ENCODE measurements around the gene TBL1XR1. TPM values are rescaled to one million over a fixed set of nuclear protein-coding genes. Genes with fewer than 3 reads are reported as not detected.

Gene TBL1XR1
- total RNA-seq, 1 donor from 2014 or later, result 155 TPM

DNA sequence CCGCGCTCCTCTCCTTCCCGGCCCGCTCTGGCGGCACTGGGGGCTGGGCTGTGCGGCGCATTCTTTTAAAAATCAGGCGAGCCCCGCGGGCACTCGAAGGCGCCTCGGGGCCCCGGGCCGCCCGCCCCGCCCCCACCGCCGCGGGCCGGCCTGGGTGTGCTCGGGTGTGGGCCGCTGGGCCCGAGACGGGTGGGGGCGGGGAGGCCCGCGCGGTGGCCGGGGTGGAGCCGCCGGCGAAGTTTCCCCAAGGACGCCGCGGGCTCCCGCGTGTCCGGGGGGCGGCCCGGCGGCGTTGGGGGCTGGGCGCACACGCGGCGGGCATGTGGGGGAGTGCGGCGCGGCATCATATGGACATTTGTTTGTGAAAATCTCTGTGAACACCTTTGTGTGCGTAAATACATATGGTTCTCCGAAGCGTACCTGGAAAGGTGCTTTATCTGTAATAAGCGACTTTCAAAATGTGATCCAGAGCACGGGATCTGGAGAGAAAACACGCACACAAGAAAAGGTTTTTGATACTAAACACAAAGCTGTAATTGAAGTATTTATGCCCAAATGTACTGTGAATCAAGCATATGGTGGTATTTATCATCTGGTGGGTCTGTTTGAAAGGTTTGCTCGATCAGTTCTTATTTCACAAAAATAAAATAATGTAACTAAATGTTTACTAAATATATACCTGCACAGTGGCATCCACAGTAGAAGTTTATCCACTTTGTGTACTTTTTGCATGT is 612 bp upstream of the TBL1XR1 start:
- peaks cover 12% of the 10 kb centered on the region for H3K36me3 Mint-ChIP-seq
- no peaks in the 10 kb centered on the region for H3K9me3 Mint-ChIP-seq
- H3K4me3 Mint-ChIP-seq, result peak overlapping the region; percentile 81
- H3K27me3 Mint-ChIP-seq, result no peaks in the 10 kb centered on the region
- no peak for DNase-seq (ENCODE audit: extremely low spot score, unreplicated experiment)
- TF ChIP-seq, protein P1, sequence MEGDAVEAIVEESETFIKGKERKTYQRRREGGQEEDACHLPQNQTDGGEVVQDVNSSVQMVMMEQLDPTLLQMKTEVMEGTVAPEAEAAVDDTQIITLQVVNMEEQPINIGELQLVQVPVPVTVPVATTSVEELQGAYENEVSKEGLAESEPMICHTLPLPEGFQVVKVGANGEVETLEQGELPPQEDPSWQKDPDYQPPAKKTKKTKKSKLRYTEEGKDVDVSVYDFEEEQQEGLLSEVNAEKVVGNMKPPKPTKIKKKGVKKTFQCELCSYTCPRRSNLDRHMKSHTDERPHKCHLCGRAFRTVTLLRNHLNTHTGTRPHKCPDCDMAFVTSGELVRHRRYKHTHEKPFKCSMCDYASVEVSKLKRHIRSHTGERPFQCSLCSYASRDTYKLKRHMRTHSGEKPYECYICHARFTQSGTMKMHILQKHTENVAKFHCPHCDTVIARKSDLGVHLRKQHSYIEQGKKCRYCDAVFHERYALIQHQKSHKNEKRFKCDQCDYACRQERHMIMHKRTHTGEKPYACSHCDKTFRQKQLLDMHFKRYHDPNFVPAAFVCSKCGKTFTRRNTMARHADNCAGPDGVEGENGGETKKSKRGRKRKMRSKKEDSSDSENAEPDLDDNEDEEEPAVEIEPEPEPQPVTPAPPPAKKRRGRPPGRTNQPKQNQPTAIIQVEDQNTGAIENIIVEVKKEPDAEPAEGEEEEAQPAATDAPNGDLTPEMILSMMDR (conservative IDR thresholded peaks at IDR 0.05), result no peak
- peaks cover 27% of the 10 kb centered on the region for H3K4me1 Mint-ChIP-seq (ENCODE audit: unreplicated experiment)
- H3K27ac Mint-ChIP-seq, result peak overlapping the region; percentile 85

DNA sequence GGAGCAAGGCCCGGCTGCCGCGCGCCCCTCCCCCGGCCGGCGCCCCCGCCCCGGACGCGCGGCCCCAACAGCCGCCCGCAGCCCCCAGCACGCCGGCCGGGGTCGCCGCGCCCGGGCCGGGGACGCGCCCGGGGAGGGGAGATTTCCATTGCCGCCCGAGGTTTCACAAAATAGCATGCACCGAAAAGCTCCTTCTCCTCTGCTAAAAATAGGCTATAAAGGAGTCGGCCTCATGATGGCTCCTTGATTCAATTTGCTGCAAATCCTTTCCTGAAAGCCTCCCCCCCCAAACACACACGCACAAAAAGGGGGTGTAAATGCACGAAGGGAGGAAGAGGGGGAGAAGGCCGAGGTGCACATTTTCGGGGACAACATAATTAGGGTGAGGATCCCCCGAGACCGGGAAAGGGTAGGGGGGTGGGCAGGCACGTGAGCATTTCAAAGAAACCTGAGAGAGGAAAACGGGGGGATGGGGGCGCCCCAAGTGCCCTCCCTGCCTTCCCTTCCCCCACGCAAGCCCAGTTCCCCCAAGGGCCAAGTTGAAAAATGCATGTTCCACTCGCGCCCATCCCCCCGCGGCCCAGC is 734 bp downstream of the TBL1XR1 start:
- peak; percentile 70 for DNase-seq (ENCODE audit: extremely low spot score, unreplicated experiment)
- no peaks in the 10 kb centered on the region for H3K27me3 Mint-ChIP-seq
- peak overlapping the region; percentile 94 for H3K27ac Mint-ChIP-seq

DNA sequence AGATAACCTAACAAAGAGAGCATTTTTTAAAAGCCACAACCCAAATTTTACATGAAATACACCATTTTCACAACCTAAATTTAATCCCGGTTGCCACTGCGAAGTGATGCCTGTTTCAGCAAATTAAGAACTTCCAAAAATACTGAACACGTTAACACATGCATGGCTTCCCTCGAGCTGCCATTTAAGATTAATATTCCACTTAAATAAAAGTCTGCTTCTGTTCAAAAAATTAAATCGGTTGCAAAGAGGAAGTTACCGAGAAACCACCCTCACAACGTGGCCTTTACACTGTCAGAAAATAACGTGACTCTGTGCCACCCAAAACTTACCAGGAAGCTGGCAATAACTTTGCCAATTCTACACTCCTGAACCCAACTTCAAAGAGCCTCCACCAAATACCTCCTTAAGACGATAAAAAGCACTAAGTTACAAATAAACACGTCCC is 1.2 kb downstream of the TBL1XR1 start:
- TF ChIP-seq, protein P1 (conservative IDR thresholded peaks at IDR 0.05), result no peak
- DNase-seq (ENCODE audit: extremely low spot score, unreplicated experiment), result no peak
- Mint-ChIP-seq H3K27ac (peak overlapping the region; percentile 94), H3K36me3 (peaks cover 21% of the 10 kb centered on the region), H3K4me3 (peak overlapping the region; percentile 99), H3K27me3 (no peaks in the 10 kb centered on the region), H3K4me1 (ENCODE audit: unreplicated experiment) (peaks cover 33% of the 10 kb centered on the region), H3K9me3 (no peaks in the 10 kb centered on the region)

More for the DNA sequence above, 734 bp downstream of the TBL1XR1 start:
- peaks cover 28% of the 10 kb centered on the region for H3K4me1 Mint-ChIP-seq (ENCODE audit: unreplicated experiment)
- TF ChIP-seq, protein P1 (conservative IDR thresholded peaks at IDR 0.05), result no peak
- no peaks in the 10 kb centered on the region for H3K9me3 Mint-ChIP-seq
- H3K36me3 Mint-ChIP-seq, result peaks cover 17% of the 10 kb centered on the region
- peak overlapping the region; percentile 99 for H3K4me3 Mint-ChIP-seq

DNA sequence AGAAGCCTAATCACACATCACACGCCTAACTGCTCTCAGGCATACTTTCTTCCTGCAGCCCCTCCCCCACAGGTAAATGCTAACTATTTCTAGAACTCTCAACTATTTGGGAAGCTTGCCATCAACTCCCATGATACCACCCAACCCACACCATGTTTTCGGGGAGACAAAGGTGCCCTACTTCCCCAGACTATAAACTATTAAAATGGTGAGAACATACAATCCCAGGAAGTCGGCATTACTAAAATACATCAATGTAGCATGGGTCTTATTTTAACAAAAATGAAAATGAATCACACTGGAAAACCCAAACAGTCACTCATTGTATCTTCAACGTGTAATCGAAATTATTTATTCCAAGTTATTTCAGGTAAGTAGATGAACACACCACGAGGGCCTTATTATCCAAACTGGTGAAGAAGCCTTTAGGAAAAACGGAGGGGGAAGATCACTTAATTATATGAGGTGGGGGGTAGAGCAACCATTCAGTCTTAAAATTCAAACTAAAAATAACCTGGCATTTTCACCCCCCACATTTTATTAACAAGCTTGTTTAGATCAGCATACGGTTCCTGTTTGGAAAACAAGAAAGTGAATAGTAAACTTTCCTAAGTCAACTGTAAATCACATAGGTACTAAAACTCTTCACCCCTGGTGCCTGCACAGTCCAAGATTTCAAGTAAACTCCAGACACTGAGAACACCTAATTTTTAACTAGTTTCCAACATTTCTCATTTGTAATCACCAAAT is 1.9 kb downstream of the TBL1XR1 start:
- peak overlapping the region; percentile 99 for H3K4me3 Mint-ChIP-seq
- peaks cover 25% of the 10 kb centered on the region for H3K36me3 Mint-ChIP-seq
- TF ChIP-seq, protein P1 (conservative IDR thresholded peaks at IDR 0.05), result no peak
- DNase-seq (ENCODE audit: extremely low spot score, unreplicated experiment), result no peak
- peak overlapping the region; percentile 94 for H3K27ac Mint-ChIP-seq
- no peaks in the 10 kb centered on the region for H3K27me3 Mint-ChIP-seq
- H3K9me3 Mint-ChIP-seq, result no peaks in the 10 kb centered on the region
- H3K4me1 Mint-ChIP-seq (ENCODE audit: unreplicated experiment), result peaks cover 39% of the 10 kb centered on the region

DNA sequence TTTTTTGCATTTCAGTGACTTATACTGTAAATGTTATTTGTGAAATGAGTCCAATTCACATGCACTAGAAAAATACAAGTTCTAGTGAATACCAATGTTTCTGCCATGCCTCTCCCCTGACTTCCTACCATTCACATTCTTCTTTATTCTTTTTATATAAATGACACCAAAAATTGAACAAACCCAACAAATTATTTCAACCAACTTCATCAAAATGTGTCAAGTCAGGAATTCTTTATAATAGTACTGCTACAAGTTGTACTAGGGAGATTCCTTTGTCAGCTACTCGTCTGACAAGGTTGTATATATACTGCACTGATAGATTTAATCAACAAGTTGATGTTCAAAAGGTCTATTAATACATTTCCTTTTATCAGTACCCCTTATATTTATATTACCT is 3.0 kb downstream of the TBL1XR1 start:
- no peaks in the 10 kb centered on the region for H3K27me3 Mint-ChIP-seq
- peak overlapping the region; percentile 94 for H3K27ac Mint-ChIP-seq
- H3K4me3 Mint-ChIP-seq, result peak overlapping the region; percentile 99
- peaks cover 25% of the 10 kb centered on the region for H3K36me3 Mint-ChIP-seq
- H3K9me3 Mint-ChIP-seq, result no peaks in the 10 kb centered on the region
- H3K4me1 Mint-ChIP-seq (ENCODE audit: unreplicated experiment), result peaks cover 38% of the 10 kb centered on the region
- TF ChIP-seq, protein P1 (conservative IDR thresholded peaks at IDR 0.05), result no peak
- DNase-seq (ENCODE audit: extremely low spot score, unreplicated experiment), result no peak

Measured in type B pancreatic cell (in vitro differentiated cells).